Measurements from ENCODE around the gene C2CD4B. TPM values are rescaled to one million over a fixed set of nuclear protein-coding genes. Genes with fewer than 3 reads are reported as not detected.
A peak's percentile ranks its signal among the peaks of the same experiment; 100 is the strongest.

Gene C2CD4B
- total and polyA plus RNA-seq, 2 experiments from 2014 or later, result not detected

DNA sequence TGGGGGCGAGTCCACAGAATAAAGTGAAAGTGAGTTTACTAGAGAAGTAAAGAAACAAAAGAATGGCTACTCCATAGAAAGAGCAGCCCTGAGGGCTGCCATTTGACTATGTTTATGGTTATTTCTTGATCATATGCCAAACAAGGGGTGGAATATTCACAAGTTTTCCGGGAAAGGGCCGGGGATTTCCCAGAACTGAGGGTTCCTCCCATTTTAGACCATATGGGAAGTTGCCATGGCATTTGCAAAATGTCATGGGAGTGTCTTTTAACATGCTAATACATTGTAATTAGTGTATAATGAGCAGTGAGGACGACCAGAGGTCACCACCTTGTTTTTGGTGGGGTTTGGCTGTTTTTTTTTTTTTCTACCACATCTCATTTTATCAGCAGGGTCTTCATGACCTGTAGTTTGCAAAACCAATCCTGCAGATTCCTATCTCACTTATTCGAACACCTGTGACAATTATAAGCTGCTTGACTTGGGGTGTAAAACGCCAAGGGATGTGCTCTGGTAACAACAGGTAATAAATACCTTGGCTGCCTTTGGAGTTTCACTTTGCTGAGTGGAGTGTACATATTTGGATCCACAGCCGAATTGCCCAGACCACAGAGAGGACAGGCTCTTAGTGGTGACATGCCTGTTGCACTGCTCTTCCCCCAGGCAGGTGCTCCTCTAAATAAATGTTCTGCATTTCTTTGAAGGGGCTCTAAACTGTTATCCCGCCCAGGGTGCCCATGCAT lies 43.6 kb downstream of the C2CD4B start:
- H3K79me2 ChIP-seq (ENCODE audit: insufficient read depth), result no peaks in the 10 kb centered on the region
- H3K9me2 ChIP-seq (ENCODE audit: insufficient read depth), result no peaks in the 10 kb centered on the region
- H3K4me2 ChIP-seq (ENCODE audit: unreplicated experiment), result no peak overlapping the region
- WGBS, 2 experiments (ENCODE audit: low coverage in 1 of 2, low lambda C conversion rate in 2 of 2, missing lambda C conversion rate in 2 of 2), result 70 to 82% methylated on average over 8 of the region's 8 CpGs
- no peaks in the 10 kb centered on the region for H4K20me1 ChIP-seq (ENCODE audit: insufficient read depth)
- H3K4me1 ChIP-seq (ENCODE audit: insufficient read depth), result peaks cover 15% of the 10 kb centered on the region
- no peaks in the 10 kb centered on the region for H3K27me3 ChIP-seq (replicated peaks; ENCODE audit: insufficient read depth)
- H3K36me3 ChIP-seq (ENCODE audit: low read depth), result no peaks in the 10 kb centered on the region
- H3K27ac ChIP-seq, result no peak overlapping the region
- TF ChIP-seq EZH2 (IDR thresholded peaks at IDR 0.05; ENCODE audit: insufficient read depth, poor library complexity, severe bottlenecking) (no peak), EZH2phosphoT487 (IDR thresholded peaks at IDR 0.05; ENCODE audit: insufficient read depth, low read depth) (no peak)
- no peak for DNase-seq
- in situ Hi-C loops (cut with MboI), result no loop called here
- no peak overlapping the region for H3K9ac ChIP-seq
- peaks cover 36% of the 10 kb centered on the region for H3F3A ChIP-seq (ENCODE audit: insufficient read depth)
- no peak overlapping the region for H2AFZ ChIP-seq
- H3K4me3 ChIP-seq, result no peak overlapping the region
- H3K9me3 ChIP-seq (ENCODE audit: low read depth), result no peaks in the 10 kb centered on the region

GRCh38 chr15:62120776-62121175 lies 44.3 kb downstream of the C2CD4B start:
- Histone ChIP-seq H3K4me2 (ENCODE audit: unreplicated experiment) (no peak overlapping the region), H3F3A (ENCODE audit: insufficient read depth) (peaks cover 36% of the 10 kb centered on the region), H3K27me3 (replicated peaks; ENCODE audit: insufficient read depth) (no peaks in the 10 kb centered on the region), H3K27ac (no peak overlapping the region), H3K79me2 (ENCODE audit: insufficient read depth) (no peaks in the 10 kb centered on the region), H3K36me3 (ENCODE audit: low read depth) (no peaks in the 10 kb centered on the region), H4K20me1 (ENCODE audit: insufficient read depth) (no peaks in the 10 kb centered on the region), H3K9me3 (ENCODE audit: low read depth) (no peaks in the 10 kb centered on the region), H3K9ac (no peak overlapping the region), H3K4me1 (ENCODE audit: insufficient read depth) (peaks cover 15% of the 10 kb centered on the region), H3K4me3 (no peak overlapping the region), H3K9me2 (ENCODE audit: insufficient read depth) (no peaks in the 10 kb centered on the region), H2AFZ (no peak overlapping the region)
- WGBS, 2 experiments (ENCODE audit: low coverage in 1 of 2, low lambda C conversion rate in 2 of 2, missing lambda C conversion rate in 2 of 2), result 97 to 100% methylated on average over 5 of the region's 5 CpGs
- in situ Hi-C loops (cut with MboI), result no loop called here
- TF ChIP-seq EZH2phosphoT487 (IDR thresholded peaks at IDR 0.05; ENCODE audit: insufficient read depth, low read depth) (no peak), EZH2 (IDR thresholded peaks at IDR 0.05; ENCODE audit: insufficient read depth, poor library complexity, severe bottlenecking) (no peak)
- DNase-seq, result no peak

DNA sequence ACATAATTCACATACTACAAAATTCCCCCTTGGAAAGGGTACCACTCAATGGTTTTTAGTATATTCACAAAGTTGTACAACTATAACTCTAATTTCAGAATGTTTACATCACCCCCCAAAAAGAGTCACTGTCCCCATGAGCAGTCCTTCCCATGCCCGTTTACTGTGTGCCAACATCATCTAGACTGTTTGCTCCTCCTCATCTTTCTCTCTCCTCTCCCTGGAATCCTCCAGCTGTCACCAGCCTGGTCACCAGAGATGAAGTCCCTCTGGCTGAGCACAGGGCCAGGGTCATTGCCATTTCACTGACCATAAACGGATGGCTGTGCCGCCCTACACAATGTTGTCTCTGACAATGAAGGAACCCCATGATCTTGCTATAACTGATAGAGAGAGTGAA lies 45.2 kb downstream of the C2CD4B start:
- peak overlapping the region; percentile 79 for H3K9ac ChIP-seq

DNA sequence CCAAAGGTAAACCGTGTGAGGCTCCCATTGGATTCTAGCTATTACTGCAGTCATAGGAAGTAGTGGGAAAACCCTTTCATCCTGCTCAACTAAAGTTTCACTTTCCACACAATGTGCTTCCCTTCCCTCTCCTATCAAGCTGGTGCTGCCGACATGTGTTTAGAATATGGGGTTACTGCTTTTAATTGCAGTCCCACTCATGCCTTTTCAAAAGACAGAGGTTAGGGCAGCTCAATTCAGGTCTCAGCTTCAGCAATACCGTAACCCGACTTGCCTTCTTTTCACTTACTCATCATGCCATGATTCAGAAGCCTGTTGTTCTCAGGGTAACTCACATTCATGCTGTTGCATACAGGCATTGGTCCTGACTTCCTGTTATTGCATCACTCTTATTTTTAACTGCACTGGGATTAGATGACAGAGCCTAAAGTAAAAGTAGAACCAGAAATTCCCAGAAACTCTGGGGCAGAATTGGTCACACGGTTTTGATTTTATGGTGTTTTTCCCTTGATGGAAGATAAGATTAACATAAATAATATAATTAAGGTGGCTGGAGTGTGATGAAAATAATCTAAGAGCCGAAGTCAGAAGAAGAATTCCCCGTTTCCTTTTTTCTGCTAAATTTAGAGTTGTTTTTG lies 45.7 kb downstream of the C2CD4B start:
- 20 to 21% methylated on average over 7 of the region's 7 CpGs for WGBS, 2 experiments (ENCODE audit: low coverage in 1 of 2, low lambda C conversion rate in 2 of 2, missing lambda C conversion rate in 2 of 2)
- peak overlapping the region; percentile 65 for H3K4me3 ChIP-seq
- H3K27me3 ChIP-seq (replicated peaks; ENCODE audit: insufficient read depth), result no peaks in the 10 kb centered on the region
- H3K9me3 ChIP-seq (ENCODE audit: low read depth), result no peaks in the 10 kb centered on the region
- H3K36me3 ChIP-seq (ENCODE audit: low read depth), result no peaks in the 10 kb centered on the region
- peak overlapping the region; percentile 92 for H3K4me2 ChIP-seq (ENCODE audit: unreplicated experiment)
- DNase-seq, result peak; percentile 97
- H3K79me2 ChIP-seq (ENCODE audit: insufficient read depth), result no peaks in the 10 kb centered on the region
- TF ChIP-seq EZH2 (IDR thresholded peaks at IDR 0.05; ENCODE audit: insufficient read depth, poor library complexity, severe bottlenecking) (no peak), EZH2phosphoT487 (IDR thresholded peaks at IDR 0.05; ENCODE audit: insufficient read depth, low read depth) (no peak)
- in situ Hi-C loops (cut with MboI), result no loop called here
- peaks cover 31% of the 10 kb centered on the region for H3F3A ChIP-seq (ENCODE audit: insufficient read depth)
- peak overlapping the region; percentile 80 for H2AFZ ChIP-seq
- no peaks in the 10 kb centered on the region for H4K20me1 ChIP-seq (ENCODE audit: insufficient read depth)
- no peaks in the 10 kb centered on the region for H3K9me2 ChIP-seq (ENCODE audit: insufficient read depth)
- peak overlapping the region; percentile 79 for H3K9ac ChIP-seq
- H3K4me1 ChIP-seq (ENCODE audit: insufficient read depth), result peaks cover 15% of the 10 kb centered on the region
- H3K27ac ChIP-seq, result peak overlapping the region; percentile 95

More for the DNA sequence above, 45.2 kb downstream of the C2CD4B start:
- Histone ChIP-seq H3K79me2 (ENCODE audit: insufficient read depth) (no peaks in the 10 kb centered on the region), H3K9me3 (ENCODE audit: low read depth) (no peaks in the 10 kb centered on the region), H3K27me3 (replicated peaks; ENCODE audit: insufficient read depth) (no peaks in the 10 kb centered on the region), H3K9me2 (ENCODE audit: insufficient read depth) (no peaks in the 10 kb centered on the region), H3K27ac (peak overlapping the region; percentile 95), H3K4me1 (ENCODE audit: insufficient read depth) (peaks cover 15% of the 10 kb centered on the region), H3K36me3 (ENCODE audit: low read depth) (no peaks in the 10 kb centered on the region), H3K4me3 (no peak overlapping the region), H3K4me2 (ENCODE audit: unreplicated experiment) (peak overlapping the region; percentile 27), H3F3A (ENCODE audit: insufficient read depth) (peaks cover 36% of the 10 kb centered on the region), H2AFZ (peak overlapping the region; percentile 80), H4K20me1 (ENCODE audit: insufficient read depth) (no peaks in the 10 kb centered on the region)
- 92 to 100% methylated on average over 3 of the region's 3 CpGs for WGBS, 2 experiments (ENCODE audit: low coverage in 1 of 2, low lambda C conversion rate in 2 of 2, missing lambda C conversion rate in 2 of 2)
- DNase-seq, result no peak
- TF ChIP-seq EZH2phosphoT487 (IDR thresholded peaks at IDR 0.05; ENCODE audit: insufficient read depth, low read depth) (no peak), EZH2 (IDR thresholded peaks at IDR 0.05; ENCODE audit: insufficient read depth, poor library complexity, severe bottlenecking) (no peak)
- in situ Hi-C loops (cut with MboI), result no loop called here

Data from GM23248 (cell line).